ENCODE measurements around the gene DAZAP1.
A peak's percentile ranks its signal among the peaks of the same experiment; 100 is the strongest.

Gene DAZAP1

GRCh38 chr19:1441677-1442438 lies 34.5 kb downstream of the DAZAP1 start:
- no peak for DNase-seq (ENCODE audit: low spot score)

- DNase-seq (ENCODE audit: low spot score), result peak; percentile 91
These were observed 38.0 kb downstream of the DAZAP1 start for GRCh38 chr19:1445185-1445931.

- no peak for DNase-seq (ENCODE audit: low spot score)
These were observed 38.7 kb downstream of the DAZAP1 start for GRCh38 chr19:1445932-1446712.

- peak; percentile 5 for DNase-seq (ENCODE audit: low spot score)
These were observed 39.5 kb downstream of the DAZAP1 start for GRCh38 chr19:1446713-1447481.

- DNase-seq (ENCODE audit: low spot score), result no peak
These were observed 40.1 kb downstream of the DAZAP1 start for GRCh38 chr19:1447504-1447903.

- DNase-seq (ENCODE audit: low spot score), result no peak
These were observed 40.6 kb downstream of the DAZAP1 start for GRCh38 chr19:1447944-1448343.

- DNase-seq (ENCODE audit: low spot score), result peak; percentile 80
These were observed 42.4 kb downstream of the DAZAP1 start, which contains the start of gene APC2 for GRCh38 chr19:1449467-1450442. Gene APC2 (plus strand): TSS chr19:1450121. CDS start chr19:1453002, 2,881 bp downstream.

- DNase-seq (ENCODE audit: low spot score), result no peak
These were observed 43.6 kb downstream of the DAZAP1 start for GRCh38 chr19:1450735-1451731.

GRCh38 chr19:1451916-1452801 lies 44.8 kb downstream of the DAZAP1 start:
- no peak for DNase-seq (ENCODE audit: low spot score)

- no peak for DNase-seq (ENCODE audit: low spot score)
These were observed 45.6 kb downstream of the DAZAP1 start for GRCh38 chr19:1452802-1453524.

GRCh38 chr19:1453525-1454364 lies 46.4 kb downstream of the DAZAP1 start:
- DNase-seq (ENCODE audit: low spot score), result no peak

GRCh38 chr19:1455002-1455335 lies 47.6 kb downstream of the DAZAP1 start:
- DNase-seq (ENCODE audit: low spot score), result no peak

GRCh38 chr19:1455336-1456120 lies 48.1 kb downstream of the DAZAP1 start:
- DNase-seq (ENCODE audit: low spot score), result peak; percentile 87

- DNase-seq (ENCODE audit: low spot score), result no peak
These were observed 48.9 kb downstream of the DAZAP1 start for GRCh38 chr19:1456121-1456900.

Measured in germinal center (tissue), 1 donor.